ENCODE results near the gene PSMG1.

DNA sequence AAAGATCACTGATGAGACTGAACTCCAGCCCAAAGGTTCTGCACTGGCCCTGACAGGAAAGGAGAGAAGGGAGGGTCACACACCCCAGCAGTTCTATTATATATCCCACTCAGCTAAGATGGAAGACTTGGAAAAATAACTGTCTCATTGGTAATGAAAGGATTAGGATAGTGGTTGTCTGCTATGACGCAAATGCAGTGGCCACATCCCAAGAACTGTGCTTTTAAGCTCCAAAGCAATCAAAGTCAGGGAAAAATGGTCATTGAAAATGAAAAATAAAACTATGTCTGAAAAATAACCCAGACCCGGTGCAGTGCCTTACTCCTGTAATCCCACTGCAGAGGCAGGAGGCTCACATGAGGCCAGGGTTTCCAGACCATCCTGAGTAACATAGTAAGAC is 31.0 kb downstream of the PSMG1 start:
- no peak for TF ChIP-seq MYC (IDR thresholded peaks at IDR 0.05; ENCODE audit: low read depth, low read length)
- TF ChIP-seq MAX (IDR thresholded peaks at IDR 0.05; ENCODE audit: low read depth, low read length): no peak
- TF ChIP-seq, protein P1, sequence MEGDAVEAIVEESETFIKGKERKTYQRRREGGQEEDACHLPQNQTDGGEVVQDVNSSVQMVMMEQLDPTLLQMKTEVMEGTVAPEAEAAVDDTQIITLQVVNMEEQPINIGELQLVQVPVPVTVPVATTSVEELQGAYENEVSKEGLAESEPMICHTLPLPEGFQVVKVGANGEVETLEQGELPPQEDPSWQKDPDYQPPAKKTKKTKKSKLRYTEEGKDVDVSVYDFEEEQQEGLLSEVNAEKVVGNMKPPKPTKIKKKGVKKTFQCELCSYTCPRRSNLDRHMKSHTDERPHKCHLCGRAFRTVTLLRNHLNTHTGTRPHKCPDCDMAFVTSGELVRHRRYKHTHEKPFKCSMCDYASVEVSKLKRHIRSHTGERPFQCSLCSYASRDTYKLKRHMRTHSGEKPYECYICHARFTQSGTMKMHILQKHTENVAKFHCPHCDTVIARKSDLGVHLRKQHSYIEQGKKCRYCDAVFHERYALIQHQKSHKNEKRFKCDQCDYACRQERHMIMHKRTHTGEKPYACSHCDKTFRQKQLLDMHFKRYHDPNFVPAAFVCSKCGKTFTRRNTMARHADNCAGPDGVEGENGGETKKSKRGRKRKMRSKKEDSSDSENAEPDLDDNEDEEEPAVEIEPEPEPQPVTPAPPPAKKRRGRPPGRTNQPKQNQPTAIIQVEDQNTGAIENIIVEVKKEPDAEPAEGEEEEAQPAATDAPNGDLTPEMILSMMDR (IDR thresholded peaks at IDR 0.05; ENCODE audit: low read depth, low read length): no peak
